LNCAP (cell line): Measurements from ENCODE around the gene CSNK1D.

Experiments
- CTCF ChIP-seq: fragments of 450-650 bp; IDR thresholded peaks from 2 replicates; pipeline ENCODE4 v1.5.1; 2017; ENCODE audit warnings: mild to moderate bottlenecking

The CSNK1D gene

GRCh38 chr17:82222816-82223215, 50.7 kb downstream of the CSNK1D start:
- no peak for TF ChIP-seq CTCF

- TF ChIP-seq CTCF: no peak
Observed at GRCh38 chr17:82221341-82221902, 52.1 kb downstream of the CSNK1D start.

- no peak for TF ChIP-seq CTCF
Observed at GRCh38 chr17:82219753-82220709, 53.5 kb downstream of the CSNK1D start.

GRCh38 chr17:82219083-82219482, 54.4 kb downstream of the CSNK1D start:
- TF ChIP-seq CTCF: no peak

GRCh38 chr17:82218349-82219075, 55.0 kb downstream of the CSNK1D start:
- TF ChIP-seq CTCF: no peak

GRCh38 chr17:82217530-82218204, 55.8 kb downstream of the CSNK1D start:
- no peak for TF ChIP-seq CTCF

- TF ChIP-seq CTCF: no peak
Observed at GRCh38 chr17:82217120-82217529, 56.4 kb downstream of the CSNK1D start.
